HFF-Myc (cell line): ENCODE measurements around the gene CNP.

Experiments
- DNase-seq: peaks from one replicate; pipeline ENCODE4 v3.0.0-alpha.2; 2011; ENCODE audit warnings: low read depth; ENCODE audit errors: extremely low read depth
- H3K4me3 ChIP-seq: replicated peaks from 2 replicates; pipeline ENCODE4 v1.5.1; 2011; ENCODE audit warnings: low read depth, mild to moderate bottlenecking, control low read depth, low read length
- CTCF ChIP-seq: IDR thresholded peaks from 2 replicates; pipeline ENCODE4 v1.5.1; 2012; ENCODE audit warnings: mild to moderate bottlenecking, low read depth, low read length, control low read depth; ENCODE audit errors: missing control alignments

Gene CNP

GRCh38 chr17:41932816-41933389, 33.7 kb upstream of the CNP start:
- TF ChIP-seq CTCF, result no peak
- H3K4me3 ChIP-seq, result no peak overlapping the region
- no peak for DNase-seq

GRCh38 chr17:41935641-41936040, 31.0 kb upstream of the CNP start:
- no peak for DNase-seq
- TF ChIP-seq CTCF, result no peak
- no peak overlapping the region for H3K4me3 ChIP-seq

- TF ChIP-seq CTCF, result no peak
- no peak for DNase-seq
- H3K4me3 ChIP-seq, result no peak overlapping the region
Observed at GRCh38 chr17:41937970-41938954, 28.3 kb upstream of the CNP start.

- DNase-seq, result no peak
- no peak for TF ChIP-seq CTCF
- no peak overlapping the region for H3K4me3 ChIP-seq
Observed at GRCh38 chr17:41939044-41939692, 27.4 kb upstream of the CNP start.

- no peak for TF ChIP-seq CTCF
- DNase-seq, result no peak
- no peak overlapping the region for H3K4me3 ChIP-seq
Observed at GRCh38 chr17:41939693-41940090, 26.9 kb upstream of the CNP start.

- DNase-seq, result no peak
- no peak for TF ChIP-seq CTCF
- H3K4me3 ChIP-seq, result no peak overlapping the region
Observed at GRCh38 chr17:41941168-41941567, 25.4 kb upstream of the CNP start.
